ENCODE measurements around the gene CANT1. TPM values are rescaled to one million over a fixed set of nuclear protein-coding genes. Genes with fewer than 3 reads are reported as not detected.

Gene CANT1
- total RNA-seq, 2 donors from 2014 or later: 247 to 390 TPM

DNA sequence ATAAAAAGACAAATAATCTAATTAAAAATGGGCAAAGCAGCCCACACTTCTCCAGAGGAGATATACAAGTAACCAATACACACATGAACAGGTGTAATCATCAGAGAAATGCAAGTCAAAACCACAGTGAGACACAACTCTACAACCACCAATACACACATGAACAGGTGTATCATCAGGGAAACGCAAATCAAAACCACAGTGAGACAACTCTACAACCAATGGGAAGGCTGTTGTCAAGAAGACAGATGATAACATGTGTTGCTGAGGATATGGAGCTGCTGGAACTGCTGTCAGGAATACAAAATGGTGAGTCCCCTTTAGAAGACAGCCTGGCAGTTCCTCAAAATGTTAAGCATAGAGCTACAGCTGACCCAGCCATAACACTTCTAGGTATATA lies 42.6 kb upstream of the CANT1 start:
- no peak overlapping the region for H3K9ac ChIP-seq (ENCODE audit: low read depth in 2 of 2, low read length in 2 of 2)
- H3K9me3 ChIP-seq: no peaks in the 10 kb centered on the region
- intact Hi-C loops (cut with DNase I): no loop called here
- no peak for DNase-seq
- H3K4me3 ChIP-seq: no peak overlapping the region
- no peaks in the 10 kb centered on the region for H3K27me3 ChIP-seq
- TF ChIP-seq, protein P1, sequence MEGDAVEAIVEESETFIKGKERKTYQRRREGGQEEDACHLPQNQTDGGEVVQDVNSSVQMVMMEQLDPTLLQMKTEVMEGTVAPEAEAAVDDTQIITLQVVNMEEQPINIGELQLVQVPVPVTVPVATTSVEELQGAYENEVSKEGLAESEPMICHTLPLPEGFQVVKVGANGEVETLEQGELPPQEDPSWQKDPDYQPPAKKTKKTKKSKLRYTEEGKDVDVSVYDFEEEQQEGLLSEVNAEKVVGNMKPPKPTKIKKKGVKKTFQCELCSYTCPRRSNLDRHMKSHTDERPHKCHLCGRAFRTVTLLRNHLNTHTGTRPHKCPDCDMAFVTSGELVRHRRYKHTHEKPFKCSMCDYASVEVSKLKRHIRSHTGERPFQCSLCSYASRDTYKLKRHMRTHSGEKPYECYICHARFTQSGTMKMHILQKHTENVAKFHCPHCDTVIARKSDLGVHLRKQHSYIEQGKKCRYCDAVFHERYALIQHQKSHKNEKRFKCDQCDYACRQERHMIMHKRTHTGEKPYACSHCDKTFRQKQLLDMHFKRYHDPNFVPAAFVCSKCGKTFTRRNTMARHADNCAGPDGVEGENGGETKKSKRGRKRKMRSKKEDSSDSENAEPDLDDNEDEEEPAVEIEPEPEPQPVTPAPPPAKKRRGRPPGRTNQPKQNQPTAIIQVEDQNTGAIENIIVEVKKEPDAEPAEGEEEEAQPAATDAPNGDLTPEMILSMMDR (IDR thresholded peaks at IDR 0.05): no peak
- no peak overlapping the region for H3K27ac ChIP-seq
- no peaks in the 10 kb centered on the region for H3K36me3 ChIP-seq
- no peaks in the 10 kb centered on the region for H3K4me1 ChIP-seq

DNA sequence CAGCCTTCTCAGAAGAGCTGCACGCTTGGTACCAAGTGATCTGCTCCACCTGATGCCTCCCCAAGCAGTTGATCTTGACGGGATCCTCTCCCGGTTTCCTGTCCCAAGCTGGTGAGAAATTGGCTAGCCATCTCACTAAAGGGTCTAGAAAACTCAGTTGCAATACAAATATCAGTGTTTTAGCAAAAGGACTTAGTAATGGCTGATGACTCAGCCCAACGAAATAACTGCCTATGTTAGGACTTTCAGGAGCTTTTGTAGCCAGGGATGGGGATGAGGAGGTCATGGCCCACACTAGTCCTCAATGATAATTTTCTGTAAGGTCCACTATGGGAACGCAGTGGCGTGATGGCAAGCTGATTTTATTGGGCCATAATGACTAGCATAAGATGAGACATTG lies 41.7 kb upstream of the CANT1 start:
- intact Hi-C loops (cut with DNase I): no loop called here
- Histone ChIP-seq H3K4me3 (no peak overlapping the region), H3K9me3 (no peaks in the 10 kb centered on the region), H3K9ac (ENCODE audit: low read depth in 2 of 2, low read length in 2 of 2) (no peak overlapping the region), H3K27ac (no peak overlapping the region), H3K4me1 (no peaks in the 10 kb centered on the region), H3K36me3 (no peaks in the 10 kb centered on the region), H3K27me3 (no peaks in the 10 kb centered on the region)
- TF ChIP-seq, protein P1 (IDR thresholded peaks at IDR 0.05): no peak
- DNase-seq: no peak

DNA sequence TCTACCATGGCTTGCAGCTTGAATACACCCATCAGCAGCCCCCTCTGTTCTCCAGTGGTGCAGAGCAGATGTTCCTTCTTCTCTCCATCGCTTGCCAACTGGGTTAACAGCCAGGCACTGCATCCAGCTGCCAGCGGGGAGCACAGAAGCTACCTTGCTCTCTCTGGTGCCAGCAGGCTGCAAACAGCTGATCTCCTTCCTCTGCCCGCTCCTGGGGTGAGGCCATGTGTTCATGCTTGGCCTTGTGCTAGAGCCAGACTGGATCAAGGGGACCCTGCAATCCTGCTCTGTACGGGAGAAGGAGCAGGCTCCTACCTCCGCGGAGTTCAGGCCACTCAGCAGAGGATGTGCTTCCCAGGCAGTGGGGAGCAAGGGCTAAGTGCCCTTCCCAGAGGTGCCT lies 41.0 kb upstream of the CANT1 start:
- Histone ChIP-seq H3K9ac (ENCODE audit: low read depth in 2 of 2, low read length in 2 of 2) (no peak overlapping the region), H3K27ac (no peak overlapping the region), H3K36me3 (no peaks in the 10 kb centered on the region), H3K9me3 (no peaks in the 10 kb centered on the region), H3K4me1 (no peaks in the 10 kb centered on the region), H3K4me3 (no peak overlapping the region), H3K27me3 (no peaks in the 10 kb centered on the region)
- no peak for DNase-seq
- TF ChIP-seq, protein P1 (IDR thresholded peaks at IDR 0.05): no peak
- intact Hi-C loops (cut with DNase I): no loop called here

DNA sequence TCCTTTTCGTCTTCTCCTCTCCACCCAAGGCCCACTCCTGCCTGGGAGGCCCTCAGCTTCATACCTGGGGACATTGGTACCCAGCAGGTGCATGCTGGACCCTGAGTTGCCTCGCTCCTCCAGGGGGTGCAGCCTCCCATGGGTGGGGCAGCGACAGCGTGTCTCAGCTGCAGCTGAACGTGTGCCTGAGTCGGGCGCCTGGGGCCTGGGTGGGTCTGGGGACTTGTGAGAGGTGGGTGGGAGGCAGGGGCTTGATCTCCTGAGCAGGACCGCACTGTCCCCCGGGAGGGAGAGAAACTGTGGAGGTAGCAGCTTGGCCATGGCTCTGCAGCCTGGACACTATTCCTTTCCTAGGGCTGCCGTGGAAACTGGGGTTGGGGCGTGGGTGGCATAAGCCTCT lies 40.3 kb upstream of the CANT1 start:
- intact Hi-C loops (cut with DNase I): no loop called here
- DNase-seq: no peak
- no peak overlapping the region for H3K9ac ChIP-seq (ENCODE audit: low read depth in 2 of 2, low read length in 2 of 2)
- TF ChIP-seq, protein P1 (IDR thresholded peaks at IDR 0.05): no peak
- no peak overlapping the region for H3K4me3 ChIP-seq
- no peaks in the 10 kb centered on the region for H3K36me3 ChIP-seq
- no peaks in the 10 kb centered on the region for H3K4me1 ChIP-seq
- H3K9me3 ChIP-seq: no peaks in the 10 kb centered on the region
- no peaks in the 10 kb centered on the region for H3K27me3 ChIP-seq
- H3K27ac ChIP-seq: no peak overlapping the region

DNA sequence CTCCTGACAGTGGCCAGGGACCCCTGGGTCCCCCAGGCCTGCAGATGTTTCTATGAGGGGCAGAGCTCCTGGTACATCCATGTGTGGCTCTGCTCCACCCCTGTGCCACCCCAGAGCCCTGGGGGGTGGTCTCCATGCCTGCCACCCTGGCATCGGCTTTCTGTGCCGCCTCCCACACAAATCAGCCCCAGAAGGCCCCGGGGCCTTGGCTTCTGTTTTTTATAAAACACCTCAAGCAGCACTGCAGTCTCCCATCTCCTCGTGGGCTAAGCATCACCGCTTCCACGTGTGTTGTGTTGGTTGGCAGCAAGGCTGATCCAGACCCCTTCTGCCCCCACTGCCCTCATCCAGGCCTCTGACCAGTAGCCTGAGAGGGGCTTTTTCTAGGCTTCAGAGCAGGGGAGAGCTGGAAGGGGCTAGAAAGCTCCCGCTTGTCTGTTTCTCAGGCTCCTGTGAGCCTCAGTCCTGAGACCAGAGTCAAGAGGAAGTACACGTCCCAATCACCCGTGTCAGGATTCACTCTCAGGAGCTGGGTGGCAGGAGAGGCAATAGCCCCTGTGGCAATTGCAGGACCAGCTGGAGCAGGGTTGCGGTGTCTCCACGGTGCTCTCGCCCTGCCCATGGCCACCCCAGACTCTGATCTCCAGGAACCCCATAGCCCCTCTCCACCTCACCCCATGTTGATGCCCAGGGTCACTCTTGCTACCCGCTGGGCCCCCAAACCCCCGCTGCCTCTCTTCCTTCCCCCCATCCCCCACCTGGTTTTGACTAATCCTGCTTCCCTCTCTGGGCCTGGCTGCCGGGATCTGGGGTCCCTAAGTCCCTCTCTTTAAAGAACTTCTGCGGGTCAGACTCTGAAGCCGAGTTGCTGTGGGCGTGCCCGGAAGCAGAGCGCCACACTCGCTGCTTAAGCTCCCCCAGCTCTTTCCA lies 39.5 kb upstream of the CANT1 start:
- Histone ChIP-seq H3K9ac (ENCODE audit: low read depth in 2 of 2, low read length in 2 of 2) (no peak overlapping the region), H3K27ac (no peak overlapping the region), H3K4me1 (no peaks in the 10 kb centered on the region), H3K4me3 (no peak overlapping the region), H3K36me3 (no peaks in the 10 kb centered on the region), H3K27me3 (no peaks in the 10 kb centered on the region), H3K9me3 (no peaks in the 10 kb centered on the region)
- intact Hi-C loops (cut with DNase I): no loop called here
- TF ChIP-seq, protein P1 (IDR thresholded peaks at IDR 0.05): no peak
- DNase-seq: no peak
